ENCODE results near the gene PRR23E. TPM values are rescaled to one million over a fixed set of nuclear protein-coding genes. Genes with fewer than 3 reads are reported as not detected.

The PRR23E gene, protein sequence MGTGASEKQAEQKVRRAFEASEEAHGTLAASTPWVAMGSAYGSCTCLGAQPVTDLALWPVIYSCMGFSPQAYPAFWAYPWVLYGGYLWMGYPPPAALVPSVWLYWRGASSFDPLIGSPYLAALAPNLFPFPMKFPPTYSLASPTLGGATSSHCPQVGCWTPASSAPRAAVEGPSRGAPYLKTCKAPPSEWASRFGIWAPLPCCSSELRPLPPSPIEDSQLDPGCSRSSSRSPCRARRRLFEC
- not detected for total RNA-seq (2021; fragmentation: NEBNext Ultra II Directional; extraction: Animal tissue kit (Norgen Biotek cat#: 25700))
- long read RNA-seq, result 0 reads

DNA sequence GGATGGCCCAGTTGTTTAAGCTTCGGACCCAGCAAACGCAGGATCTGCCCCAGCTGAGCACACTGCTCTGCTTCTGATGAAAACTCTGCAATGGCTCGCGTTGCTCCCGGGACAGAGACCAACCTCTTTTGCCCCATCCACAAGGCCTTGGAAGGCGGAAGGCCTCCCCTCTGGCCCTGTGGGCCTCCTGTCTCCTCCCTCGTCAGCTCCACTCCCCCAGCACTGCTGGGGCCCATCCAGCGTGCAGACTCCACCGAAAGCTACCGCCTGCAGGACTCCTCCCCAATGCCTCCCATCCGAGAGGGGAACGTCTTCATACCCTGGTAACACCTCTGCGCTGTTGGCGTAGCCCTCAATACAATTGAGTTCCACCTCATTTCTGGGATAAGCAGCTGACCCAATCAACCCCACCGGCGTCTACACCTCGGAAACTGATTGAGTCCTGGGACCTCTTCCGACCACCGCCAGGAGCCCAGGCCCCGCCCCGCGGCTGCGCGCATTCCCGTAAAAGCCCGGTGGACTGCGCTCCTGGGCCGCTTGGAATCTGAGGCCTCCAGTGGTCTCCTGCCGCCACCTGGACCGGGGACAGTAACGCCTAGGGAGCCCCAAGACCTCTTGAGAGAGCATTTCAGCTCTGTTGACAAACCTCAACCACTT is at the start of gene PRR23E:
TSS of gene PRR23E (plus strand) at position 556 of the 657 bp plus-strand sequence. CDS start 3,555 bp downstream, outside the sequence.
- TF ChIP-seq, protein P1, sequence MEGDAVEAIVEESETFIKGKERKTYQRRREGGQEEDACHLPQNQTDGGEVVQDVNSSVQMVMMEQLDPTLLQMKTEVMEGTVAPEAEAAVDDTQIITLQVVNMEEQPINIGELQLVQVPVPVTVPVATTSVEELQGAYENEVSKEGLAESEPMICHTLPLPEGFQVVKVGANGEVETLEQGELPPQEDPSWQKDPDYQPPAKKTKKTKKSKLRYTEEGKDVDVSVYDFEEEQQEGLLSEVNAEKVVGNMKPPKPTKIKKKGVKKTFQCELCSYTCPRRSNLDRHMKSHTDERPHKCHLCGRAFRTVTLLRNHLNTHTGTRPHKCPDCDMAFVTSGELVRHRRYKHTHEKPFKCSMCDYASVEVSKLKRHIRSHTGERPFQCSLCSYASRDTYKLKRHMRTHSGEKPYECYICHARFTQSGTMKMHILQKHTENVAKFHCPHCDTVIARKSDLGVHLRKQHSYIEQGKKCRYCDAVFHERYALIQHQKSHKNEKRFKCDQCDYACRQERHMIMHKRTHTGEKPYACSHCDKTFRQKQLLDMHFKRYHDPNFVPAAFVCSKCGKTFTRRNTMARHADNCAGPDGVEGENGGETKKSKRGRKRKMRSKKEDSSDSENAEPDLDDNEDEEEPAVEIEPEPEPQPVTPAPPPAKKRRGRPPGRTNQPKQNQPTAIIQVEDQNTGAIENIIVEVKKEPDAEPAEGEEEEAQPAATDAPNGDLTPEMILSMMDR (IDR thresholded peaks at IDR 0.05), result no peak
- Mint-ChIP-seq H3K27ac (no peak within 1 kb of the TSS), H3K27me3 (ENCODE audit: insufficient read depth) (peaks cover 35% of the 10 kb centered on the region), H3K36me3 (ENCODE audit: low read depth) (no peaks in the 10 kb centered on the region), H3K9me3 (peaks cover 15% of the 10 kb centered on the region), H3K4me3 (no peak within 1 kb of the TSS), H3K4me1 (ENCODE audit: low read depth) (no peaks in the 10 kb centered on the region)
- no peak for DNase-seq

DNA sequence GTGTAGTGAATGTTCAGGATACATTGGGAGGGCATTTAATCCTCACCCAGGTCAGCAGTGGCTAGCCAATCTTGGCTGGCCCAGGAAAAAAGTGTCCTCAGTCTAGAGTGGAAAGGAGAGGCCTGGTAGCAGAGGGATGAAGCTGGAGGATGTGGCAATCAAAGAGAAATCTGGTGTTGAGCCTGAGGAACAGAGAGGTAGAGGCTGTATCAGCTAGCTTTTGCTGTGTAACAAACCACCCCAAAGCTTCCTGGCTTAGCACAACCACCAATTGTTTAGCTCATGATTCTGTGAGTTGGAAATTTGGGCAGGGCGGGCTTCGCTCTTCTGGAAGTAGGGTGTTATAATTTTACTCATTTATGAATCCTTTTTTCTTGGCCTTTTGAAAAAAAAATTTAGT is 49.8 kb upstream of the PRR23E start:
- no peak for DNase-seq
- H3K27ac Mint-ChIP-seq, result no peak overlapping the region
- H3K9me3 Mint-ChIP-seq, result no peaks in the 10 kb centered on the region
- H3K4me1 Mint-ChIP-seq (ENCODE audit: low read depth), result no peaks in the 10 kb centered on the region
- no peaks in the 10 kb centered on the region; the same call in 1 of the 2 replicates for H3K36me3 Mint-ChIP-seq (ENCODE audit: low read depth)
- no peak overlapping the region for H3K4me3 Mint-ChIP-seq
- peaks cover 24% of the 10 kb centered on the region for H3K27me3 Mint-ChIP-seq (ENCODE audit: insufficient read depth)
- TF ChIP-seq, protein P1 (IDR thresholded peaks at IDR 0.05), result no peak

DNA sequence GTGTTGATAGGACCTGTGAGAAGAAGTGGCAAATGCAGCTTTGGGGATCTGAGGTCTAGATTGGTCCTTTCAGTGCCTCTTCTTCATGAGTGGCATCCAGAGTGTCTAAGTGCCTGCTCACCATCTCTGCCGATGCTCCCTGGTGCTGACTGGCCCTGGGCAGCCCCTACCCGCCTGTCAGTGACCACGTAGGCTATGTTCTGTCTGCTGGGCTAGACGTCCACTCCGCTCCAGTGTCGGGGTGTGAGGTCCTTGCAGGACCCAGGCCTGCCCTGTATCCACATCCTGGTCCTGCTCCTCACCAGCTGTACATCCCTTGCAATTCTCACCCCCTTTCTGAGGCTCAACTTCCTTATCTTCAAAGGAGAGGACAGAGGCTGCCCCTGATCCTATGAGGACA is 48.3 kb upstream of the PRR23E start:
- Mint-ChIP-seq H3K4me3 (no peak overlapping the region), H3K4me1 (ENCODE audit: low read depth) (no peaks in the 10 kb centered on the region), H3K9me3 (no peaks in the 10 kb centered on the region), H3K27ac (no peak overlapping the region), H3K27me3 (ENCODE audit: insufficient read depth) (peaks cover 18% of the 10 kb centered on the region), H3K36me3 (ENCODE audit: low read depth) (no peaks in the 10 kb centered on the region; the same call in 1 of the 2 replicates)
- TF ChIP-seq, protein P1 (IDR thresholded peaks at IDR 0.05), result no peak
- no peak for DNase-seq

DNA sequence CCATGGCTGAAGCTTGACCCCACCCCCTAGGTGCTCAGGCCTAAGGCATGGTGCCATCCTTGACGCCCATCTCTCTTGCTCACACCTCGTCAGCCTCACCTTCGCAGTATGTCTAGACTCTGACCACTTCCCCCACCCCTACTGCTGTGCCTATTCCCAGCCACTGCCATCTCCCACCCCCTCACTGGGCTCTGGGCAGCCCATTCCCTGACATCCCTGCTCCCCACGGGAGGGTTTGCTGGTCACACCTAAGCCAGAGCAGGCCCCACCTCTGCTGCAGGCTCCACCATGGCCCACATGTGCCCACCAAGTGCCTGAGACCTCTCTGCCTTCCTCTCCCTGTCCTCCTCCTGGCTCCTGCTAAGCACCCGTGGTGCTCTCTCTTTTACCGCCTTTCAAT is 47.7 kb upstream of the PRR23E start:
- no peaks in the 10 kb centered on the region; the same call in 1 of the 2 replicates for H3K36me3 Mint-ChIP-seq (ENCODE audit: low read depth)
- TF ChIP-seq, protein P1 (IDR thresholded peaks at IDR 0.05), result no peak

DNA sequence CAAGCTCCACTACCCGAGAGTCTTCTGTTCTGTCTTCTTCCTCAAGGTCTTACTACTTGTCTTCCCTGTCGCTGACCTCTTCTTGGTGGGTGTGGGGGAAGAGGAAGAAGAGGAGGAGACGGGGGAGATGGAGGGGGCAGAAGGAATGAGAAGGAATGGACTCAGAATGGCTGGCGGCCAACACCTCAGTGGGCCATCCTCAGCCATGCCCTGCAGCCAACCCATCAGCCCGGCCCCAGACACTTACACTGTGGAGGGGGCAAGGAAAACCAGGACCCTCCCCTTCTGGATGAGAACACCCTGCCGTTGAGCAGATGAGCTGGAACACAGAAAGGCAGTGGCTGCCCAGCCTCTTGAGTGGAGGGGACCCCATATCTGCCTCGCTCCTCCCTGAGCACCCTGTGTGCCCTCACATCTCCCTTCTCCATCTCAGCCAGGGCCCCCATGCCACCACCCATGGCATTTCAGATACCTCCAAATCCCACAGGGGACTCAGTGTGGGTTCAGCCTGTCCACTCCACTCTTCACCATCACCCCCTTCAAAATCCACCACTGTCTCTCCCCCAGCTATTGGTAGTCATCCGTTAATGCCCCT is 45.5 kb upstream of the PRR23E start:
- Mint-ChIP-seq H3K9me3 (no peaks in the 10 kb centered on the region), H3K4me1 (ENCODE audit: low read depth) (peaks cover 12% of the 10 kb centered on the region; the same call in 1 of the 2 replicates), H3K27ac (no peak overlapping the region), H3K27me3 (ENCODE audit: insufficient read depth) (peaks cover 12% of the 10 kb centered on the region), H3K4me3 (no peak overlapping the region), H3K36me3 (ENCODE audit: low read depth) (no peaks in the 10 kb centered on the region; the same call in 1 of the 2 replicates)
- TF ChIP-seq, protein P1 (IDR thresholded peaks at IDR 0.05), result no peak
- no peak for DNase-seq

More for the DNA sequence above, 47.7 kb upstream of the PRR23E start:
- Mint-ChIP-seq H3K4me1 (ENCODE audit: low read depth) (no peaks in the 10 kb centered on the region), H3K4me3 (no peak overlapping the region), H3K9me3 (no peaks in the 10 kb centered on the region), H3K27ac (no peak overlapping the region), H3K27me3 (ENCODE audit: insufficient read depth) (peaks cover 18% of the 10 kb centered on the region)
- no peak for DNase-seq

Measured in HFFc6 (cell line).